OCI-LY7 (cell line): ENCODE measurements around the gene SDCCAG8. TPM values are rescaled to one million over a fixed set of nuclear protein-coding genes. Genes with fewer than 3 reads are reported as not detected.
"Not testable (repeated sequence)": the region's sequence is repeated elsewhere in the genome, so short reads cannot be mapped to it uniquely, and the experiment has no call there.

Source experiments
- BruUV-seq: library from RNA; stranded (reverse); fragments of 400-500 nt; replicated peaks from 2 replicates; lab custom pipeline; 2021; lab: Mats Ljungman, UMichigan
- CTCF ChIA-PET: fragments of 300-600 bp; sonication (Branson Sonifier 250); formaldehyde crosslinking; loops from one replicate; lab custom pipeline; 2022; ENCODE audit warnings: antibody characterized with exemption; ENCODE audit not compliant: unreplicated experiment; lab: Charles Lee
- POLR2A ChIA-PET: fragments of 300-600 bp; sonication (Branson Sonifier 250); formaldehyde crosslinking; loops from one replicate; lab custom pipeline; 2022; ENCODE audit warnings: antibody characterized with exemption; lab: Charles Lee
- DNase-seq: peaks from one replicate; pipeline ENCODE4 v3.0.0-alpha.2; 2015; ENCODE audit warnings: low spot score
- H2AFZ ChIP-seq: fragments of 200-600 bp; sonication (generic), shearing (Covaris generic); 2 replicates; pipeline ENCODE4 v1.6.1; 2014; ENCODE audit warnings: mild to moderate bottlenecking, antibody characterized with exemption, low read length, moderate library complexity
- H3K27ac ChIP-seq: fragments of 200-600 bp; sonication (generic); 2 replicates; pipeline ENCODE4 v1.5.1; 2014; ENCODE audit warnings: mixed run types, low read depth, mild to moderate bottlenecking, moderate library complexity, low read length, inconsistent platforms; ENCODE audit not compliant: poor library complexity, severe bottlenecking
- H3K36me3 ChIP-seq: fragments of 200-600 bp; sonication (generic); 2 replicates; pipeline ENCODE4 v1.6.1; 2014; ENCODE audit warnings: mild to moderate bottlenecking, antibody characterized with exemption, low read length, moderate library complexity, mixed read lengths; ENCODE audit not compliant: insufficient read depth
- H3K4me1 ChIP-seq: fragments of 200-600 bp; sonication (generic); 2 replicates; pipeline ENCODE4 v1.5.1; 2014; ENCODE audit warnings: mild to moderate bottlenecking, low read length; ENCODE audit not compliant: insufficient read depth, poor library complexity, severe bottlenecking
- H3K4me2 ChIP-seq: fragments of 200-600 bp; sonication (generic); 2 replicates; pipeline ENCODE4 v1.6.1; 2014; ENCODE audit warnings: mild to moderate bottlenecking, low read length
- H3K4me3 ChIP-seq: fragments of 200-600 bp; sonication (generic); 2 replicates; pipeline ENCODE4 v1.5.1; 2014; ENCODE audit warnings: mild to moderate bottlenecking, low read depth, low read length; ENCODE audit not compliant: poor library complexity, severe bottlenecking
- H3K79me2 ChIP-seq: fragments of 200-600 bp; sonication (generic); 2 replicates; pipeline ENCODE4 v1.6.1; 2016; ENCODE audit warnings: low read depth, mild to moderate bottlenecking, low read length, moderate library complexity, mixed read lengths; ENCODE audit not compliant: insufficient read depth
- H3K9me2 ChIP-seq: fragments of 200-600 bp; sonication (generic); 2 replicates; pipeline ENCODE4 v1.6.1; 2016; ENCODE audit warnings: mild to moderate bottlenecking, low read length, mixed read lengths; ENCODE audit not compliant: insufficient read depth
- H3K9me3 ChIP-seq: fragments of 200-600 bp; sonication (generic); 2 replicates; pipeline ENCODE4 v1.6.1; 2014; ENCODE audit warnings: mild to moderate bottlenecking, mixed run types, low read length, mixed read lengths
- H4K20me1 ChIP-seq: fragments of 200-600 bp; sonication (generic); 2 replicates; pipeline ENCODE4 v1.6.1; 2014; ENCODE audit warnings: mild to moderate bottlenecking, antibody characterized with exemption, low read length, moderate library complexity, mixed read lengths; ENCODE audit not compliant: insufficient read depth
- EZH2phosphoT487 ChIP-seq: fragments of 200-600 bp; sonication (generic); IDR thresholded peaks from 2 replicates; pipeline ENCODE4 v1.6.1; 2018; ENCODE audit warnings: low read depth, borderline replicate concordance, mild to moderate bottlenecking, mixed run types, antibody characterized with exemption, low read length, moderate library complexity, mixed read lengths
- intact Hi-C: fragments of 100-400 bp; cut with micrococcal nuclease; formaldehyde crosslinking; loops from one replicate; pipeline ENCODE4 v1.10.0; 2022; ENCODE audit not compliant: unreplicated experiment
- total RNA-seq, 2 experiments: library from RNA; depleted of rRNA in 1 of 2; stranded (reverse); fragments of >200 nt in 1 of 2; shearing (Covaris generic) in 1 of 2; gene quantifications; 2 replicates each; pipeline ENCODE4 v1.2.3, GENCODE V29; 2014 to 2022
- TF ChIP-seq, protein P1 (sequence below): fragments of 200-600 bp; sonication (generic); conservative IDR thresholded peaks from 2 replicates; pipeline ENCODE4 v1.5.1; 2014; ENCODE audit warnings: mild to moderate bottlenecking, antibody characterized with exemption, low read length, moderate library complexity, mixed read lengths

SDCCAG8 gene
- total RNA-seq, 2 experiments from 2014 or later = 18.1 to 28.7 TPM

DNA sequence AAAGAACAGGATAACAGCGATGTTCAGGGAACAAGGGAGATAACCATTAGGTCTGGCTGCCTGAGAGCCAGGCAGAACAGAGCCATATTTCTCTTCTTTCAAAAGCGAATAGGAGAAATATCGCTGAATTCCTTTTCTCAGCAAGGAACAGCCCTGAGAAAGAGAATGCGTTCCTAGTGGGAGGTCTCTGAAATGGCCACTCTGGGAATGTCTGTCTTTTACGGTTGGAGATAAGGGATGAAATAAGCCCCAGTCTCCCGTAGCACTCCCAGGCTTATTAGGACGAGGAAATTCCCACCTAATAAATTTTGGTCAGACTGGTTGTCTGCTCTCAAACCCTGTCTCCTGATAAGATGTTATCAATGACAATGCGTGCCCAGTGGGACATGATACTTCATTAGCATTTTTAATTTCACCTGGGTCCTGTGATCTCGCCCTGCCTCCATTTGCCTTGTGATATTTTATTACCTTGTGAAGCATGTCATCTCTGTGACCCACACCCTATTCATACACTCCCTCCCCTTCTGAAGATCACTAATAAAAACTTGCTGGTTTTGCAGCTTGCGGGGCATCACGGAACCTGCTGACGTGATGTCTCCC is 40.5 kb upstream of the SDCCAG8 start:
- CTCF ChIA-PET, H3K79me2 ChIP-seq, H3K4me1 ChIP-seq, H3K9me3 ChIP-seq, H3K27ac ChIP-seq, POLR2A ChIA-PET, intact Hi-C loops, H3K9me2 ChIP-seq, H4K20me1 ChIP-seq, H3K4me2 ChIP-seq, H2AFZ ChIP-seq, H3K4me3 ChIP-seq, DNase-seq, BruUV-seq: not testable (repeated sequence)
- peaks cover 68% of the 10 kb centered on the region for H3K36me3 ChIP-seq

DNA sequence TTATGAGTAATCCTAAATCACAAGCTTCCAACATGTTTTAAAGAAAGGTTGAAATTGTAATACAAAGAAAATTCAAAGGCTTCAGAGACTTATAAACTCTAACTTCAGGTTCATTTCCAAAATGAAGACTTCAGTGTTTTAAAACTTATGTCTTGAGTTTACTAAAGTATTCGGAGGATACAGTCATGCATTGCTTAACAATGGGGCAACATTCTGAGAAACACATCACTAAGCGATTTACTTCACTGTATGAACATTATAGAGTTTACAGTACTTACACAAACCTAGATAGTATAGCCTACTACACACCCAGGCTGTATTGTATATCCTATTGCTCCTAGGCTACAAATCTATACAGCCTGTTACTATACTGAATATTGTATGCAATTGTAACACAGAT is 39.1 kb upstream of the SDCCAG8 start:
- Histone ChIP-seq H3K9me3 (no peaks in the 10 kb centered on the region), H2AFZ (no peak overlapping the region), H3K4me1 (no peaks in the 10 kb centered on the region), H3K9me2 (no peaks in the 10 kb centered on the region), H4K20me1 (0 out of 2 replicates have a peak, but pooled peaks cover 4% of the 10 kb centered on the region), H3K4me2 (no peak overlapping the region), H3K4me3 (no peak overlapping the region), H3K79me2 (no peaks in the 10 kb centered on the region), H3K27ac (no peak overlapping the region), H3K36me3 (peaks cover 81% of the 10 kb centered on the region)
- intact Hi-C loops = no loop called here
- ChIA-PET POLR2A (interaction anchor here (0.5 to 1.0 kb wide), 2 partner anchors 12 to 58 kb away, joined by 3 to 6 read pairs; no protein-coding TSS in a partner anchor), CTCF (no interaction called here)
- no TSS peak for BruUV-seq
- no peak for TF ChIP-seq EZH2phosphoT487
- TF ChIP-seq, protein P1, sequence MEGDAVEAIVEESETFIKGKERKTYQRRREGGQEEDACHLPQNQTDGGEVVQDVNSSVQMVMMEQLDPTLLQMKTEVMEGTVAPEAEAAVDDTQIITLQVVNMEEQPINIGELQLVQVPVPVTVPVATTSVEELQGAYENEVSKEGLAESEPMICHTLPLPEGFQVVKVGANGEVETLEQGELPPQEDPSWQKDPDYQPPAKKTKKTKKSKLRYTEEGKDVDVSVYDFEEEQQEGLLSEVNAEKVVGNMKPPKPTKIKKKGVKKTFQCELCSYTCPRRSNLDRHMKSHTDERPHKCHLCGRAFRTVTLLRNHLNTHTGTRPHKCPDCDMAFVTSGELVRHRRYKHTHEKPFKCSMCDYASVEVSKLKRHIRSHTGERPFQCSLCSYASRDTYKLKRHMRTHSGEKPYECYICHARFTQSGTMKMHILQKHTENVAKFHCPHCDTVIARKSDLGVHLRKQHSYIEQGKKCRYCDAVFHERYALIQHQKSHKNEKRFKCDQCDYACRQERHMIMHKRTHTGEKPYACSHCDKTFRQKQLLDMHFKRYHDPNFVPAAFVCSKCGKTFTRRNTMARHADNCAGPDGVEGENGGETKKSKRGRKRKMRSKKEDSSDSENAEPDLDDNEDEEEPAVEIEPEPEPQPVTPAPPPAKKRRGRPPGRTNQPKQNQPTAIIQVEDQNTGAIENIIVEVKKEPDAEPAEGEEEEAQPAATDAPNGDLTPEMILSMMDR = no peak
- no peak for DNase-seq

DNA sequence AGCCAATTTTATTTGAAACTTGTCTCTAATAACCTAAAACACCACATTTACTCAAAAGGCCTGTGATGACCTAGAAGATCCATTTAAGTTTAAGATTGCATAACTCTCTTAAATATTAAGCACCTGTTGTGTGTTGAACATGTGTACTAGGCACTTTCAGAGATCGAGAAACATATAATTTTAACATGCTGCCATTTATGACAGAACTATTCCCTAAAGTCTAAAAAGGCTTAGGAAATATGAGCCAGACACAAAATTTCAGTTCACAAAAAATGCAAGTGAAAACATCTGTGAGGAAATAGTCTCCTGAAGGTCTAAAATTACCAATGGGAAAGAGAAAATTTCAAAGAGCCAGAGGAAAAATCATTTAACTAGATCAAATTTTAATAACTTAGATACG is 38.5 kb upstream of the SDCCAG8 start:
- Histone ChIP-seq H3K4me1 (no peaks in the 10 kb centered on the region), H3K27ac (no peak overlapping the region), H3K9me3 (no peaks in the 10 kb centered on the region), H2AFZ (no peak overlapping the region), H3K79me2 (no peaks in the 10 kb centered on the region), H3K9me2 (no peaks in the 10 kb centered on the region), H4K20me1 (0 out of 2 replicates have a peak, but pooled peaks cover 4% of the 10 kb centered on the region), H3K36me3 (peaks cover 87% of the 10 kb centered on the region), H3K4me3 (no peak overlapping the region), H3K4me2 (no peak overlapping the region)
- POLR2A ChIA-PET = no interaction called here
- no TSS peak for BruUV-seq
- intact Hi-C loops = no loop called here
- no peak for DNase-seq
- CTCF ChIA-PET = no interaction called here
- TF ChIP-seq, protein P1 = no peak
- no peak for TF ChIP-seq EZH2phosphoT487
